Right lobe of liver (tissue), 6 donors: ENCODE measurements around the gene SH3RF1. TPM values are rescaled to one million over a fixed set of nuclear protein-coding genes. Genes with fewer than 3 reads are reported as not detected.
A peak's percentile ranks its signal among the peaks of the same experiment; 100 is the strongest.

Source experiments
- ATAC-seq, 4 donors: fragments of 200-7000 bp; cut with Tn5 transposase; one replicate each; pipeline ENCODE4 v1.9.1; 2020; ENCODE audit warnings: mild to moderate bottlenecking in 4 of 4, moderate library complexity in 4 of 4
- DNase-seq, 3 donors: peaks; one replicate each; pipeline ENCODE4 v3.0.0-alpha.2; 2020
- H3K27ac ChIP-seq, 3 donors: fragments of 200-600 bp; one replicate each; pipeline ENCODE4 v1.8.0; 2022
- H3K27me3 ChIP-seq, 2 donors: fragments of 200-600 bp; one replicate each; pipeline ENCODE4 v1.8.0; 2022
- H3K36me3 ChIP-seq, 4 donors: fragments of 200-600 bp; sonication (generic) in 1 of 4; one replicate each; pipeline versions ENCODE4 v1.5.1 to v1.8.0; 2017 to 2022; ENCODE audit warnings: control low read depth in 1 of 4
- H3K4me1 ChIP-seq, 4 donors: fragments of 200-600 bp; sonication (generic) in 1 of 4; one replicate each; pipeline versions ENCODE4 v1.5.1 to v1.8.0; 2017 to 2022; ENCODE audit warnings: control low read depth in 1 of 4
- H3K4me3 ChIP-seq, 3 donors: fragments of 200-600 bp; one replicate each; pipeline ENCODE4 v1.8.0; 2022
- H3K9me3 ChIP-seq, 4 donors: fragments of 200-600 bp; sonication (generic) in 1 of 4; one replicate each; pipeline versions ENCODE4 v1.5.1 to v1.8.0; 2017 to 2022; ENCODE audit warnings: control low read depth in 1 of 4
- CTCF ChIP-seq, 4 donors: fragments of 200-600 bp in 3 of 4; fragments of 450-650 bp in 1 of 4; IDR thresholded peaks; one replicate each; pipeline versions ENCODE4 v1.5.1 to v1.8.0; 2016 to 2022; ENCODE audit warnings: antibody characterized with exemption in 4 of 4, mild to moderate bottlenecking in 2 of 4
- POLR2A ChIP-seq: fragments of 450-650 bp; IDR thresholded peaks from one replicate; pipeline ENCODE4 v1.6.1; 2017; ENCODE audit warnings: antibody characterized with exemption, mild to moderate bottlenecking
- WGBS: methylation state at CpG from one replicate; pipeline ENCODE4 v1.1.6; 2018; ENCODE audit warnings: low coverage, low lambda C conversion rate; ENCODE audit not compliant: insufficient coverage; ENCODE audit errors: missing lambda C conversion rate; 5-methylcytosine and 5-hydroxymethylcytosine counted together
- intact Hi-C, 2 donors: fragments of 100-400 bp; cut with DNase I; formaldehyde crosslinking; loops; one replicate each; pipeline versions ENCODE4 v1.11.2 to v1.14.1; 2022
- total RNA-seq, 6 experiments: library from RNA; depleted of rRNA in 2 of 6; stranded (reverse); fragments of >200 nt in 2 of 6; fragmentation: NEBNext Ultra II Directional in 3 of 6; extraction: Animal tissue kit (Norgen Biotek cat#: 25700) in 3 of 6; gene quantifications; one replicate each; pipeline versions ENCODE4 v1.1.0 to v1.2.4, GENCODE V29; 2016 to 2023
- donor health status: DM: no; HTN: yes; CAD: no.
- donor health status: DM: no; HTN: no; CAD: no.
- donor health status: DM: no; HTN: no; CAD: no.
- donor health status: DM: no; HTN: yes; CAD: no.
- donor health status: DM: no; HTN: yes; CAD: no.

Gene SH3RF1
- total RNA-seq, 6 experiments from 2014 or later: 5.5 to 11.0 (median 7.3) TPM

GRCh38 chr4:169047956-169048355 is 222.8 kb downstream of the SH3RF1 start:
- no peak for ATAC-seq
- H3K4me1 ChIP-seq: peaks cover 0 to 13% (median 8%) of the 10 kb centered on the region in 4 donors
- H3K9me3 ChIP-seq: no peaks in the 10 kb centered on the region
- WGBS: 87% methylated on average over 4 of the region's 4 CpGs
- no peak overlapping the region for H3K27ac ChIP-seq
- no peaks in the 10 kb centered on the region for H3K27me3 ChIP-seq
- TF ChIP-seq POLR2A: no peak
- TF ChIP-seq CTCF (IDR thresholded peaks at IDR 0.05): no peak
- no peak for DNase-seq
- no peak overlapping the region for H3K4me3 ChIP-seq
- intact Hi-C loops: no loop called here
- H3K36me3 ChIP-seq: no peaks in the 10 kb centered on the region

GRCh38 chr4:169045862-169046584 is 224.7 kb downstream of the SH3RF1 start:
- intact Hi-C loops: no loop called here

GRCh38 chr4:169044714-169045447 is 225.9 kb downstream of the SH3RF1 start:
- intact Hi-C loops: no loop called here
- TF ChIP-seq CTCF (IDR thresholded peaks at IDR 0.05) (no peak), POLR2A (no peak)
- Histone ChIP-seq H3K36me3 (no peaks in the 10 kb centered on the region), H3K27me3 (no peaks in the 10 kb centered on the region), H3K9me3 (no peaks in the 10 kb centered on the region), H3K4me1 (peaks cover 0 to 18% (median 8%) of the 10 kb centered on the region in 4 donors), H3K27ac (no peak overlapping the region), H3K4me3 (no peak overlapping the region)
- ATAC-seq: peak in 3 of 4 donors; percentile 28 to 48 (median 33)
- 47% methylated on average over 3 of the region's 5 CpGs for WGBS
- no peak for DNase-seq

More at GRCh38 chr4:169045862-169046584, 224.7 kb downstream of the SH3RF1 start:
- DNase-seq (no peak), ATAC-seq (no peak)
- TF ChIP-seq CTCF (IDR thresholded peaks at IDR 0.05) (no peak), POLR2A (no peak)
- Histone ChIP-seq H3K9me3 (no peaks in the 10 kb centered on the region), H3K27ac (no peak overlapping the region), H3K27me3 (no peaks in the 10 kb centered on the region), H3K4me3 (no peak overlapping the region), H3K4me1 (peaks cover 0 to 9% (median 4%) of the 10 kb centered on the region in 4 donors), H3K36me3 (no peaks in the 10 kb centered on the region)
- WGBS: 75% methylated on average over 13 of the region's 15 CpGs
